ENCODE data around the gene DCDC1.

The DCDC1 gene

GRCh38 chr11:31237819-31238760 lies 131.4 kb downstream of the DCDC1 start:
- DNase-seq (ENCODE audit: low read depth in 2 of 3, low spot score in 2 of 3): no peak

GRCh38 chr11:31236143-31236542 lies 133.4 kb downstream of the DCDC1 start:
- no peak for DNase-seq (ENCODE audit: low read depth in 2 of 3, low spot score in 2 of 3)

- DNase-seq (ENCODE audit: low read depth in 2 of 3, low spot score in 2 of 3): no peak
Measured at GRCh38 chr11:31233425-31233824, 136.1 kb downstream of the DCDC1 start.

GRCh38 chr11:31231601-31232000 lies 137.9 kb downstream of the DCDC1 start:
- no peak for DNase-seq (ENCODE audit: low read depth in 2 of 3, low spot score in 2 of 3)

GRCh38 chr11:31218847-31219246 lies 150.7 kb downstream of the DCDC1 start:
- no peak for DNase-seq (ENCODE audit: low read depth in 2 of 3, low spot score in 2 of 3)

- DNase-seq (ENCODE audit: low read depth in 2 of 3, low spot score in 2 of 3): no peak
Measured at GRCh38 chr11:31214372-31214771, 155.2 kb downstream of the DCDC1 start.

- no peak for DNase-seq (ENCODE audit: low read depth in 2 of 3, low spot score in 2 of 3)
Measured at GRCh38 chr11:31199378-31199777, 170.2 kb downstream of the DCDC1 start.

- DNase-seq (ENCODE audit: low read depth in 2 of 3, low spot score in 2 of 3): no peak
Measured at GRCh38 chr11:31173926-31174680, 195.4 kb downstream of the DCDC1 start.

- no peak for DNase-seq (ENCODE audit: low read depth in 2 of 3, low spot score in 2 of 3)
Measured at GRCh38 chr11:31160504-31161422, 208.8 kb downstream of the DCDC1 start.

GRCh38 chr11:31150841-31151240 lies 218.7 kb downstream of the DCDC1 start:
- no peak for DNase-seq (ENCODE audit: low read depth in 2 of 3, low spot score in 2 of 3)

GRCh38 chr11:31150011-31150410 lies 219.5 kb downstream of the DCDC1 start:
- DNase-seq (ENCODE audit: low read depth in 2 of 3, low spot score in 2 of 3): no peak

- no peak for DNase-seq (ENCODE audit: low read depth in 2 of 3, low spot score in 2 of 3)
Measured at GRCh38 chr11:31141789-31142188, 227.8 kb downstream of the DCDC1 start.

- DNase-seq (ENCODE audit: low read depth in 2 of 3, low spot score in 2 of 3): no peak
Measured at GRCh38 chr11:31139479-31139878, 230.1 kb downstream of the DCDC1 start.

GRCh38 chr11:31132531-31133421 lies 236.8 kb downstream of the DCDC1 start:
- no peak for DNase-seq (ENCODE audit: low read depth in 2 of 3, low spot score in 2 of 3)

- no peak for DNase-seq (ENCODE audit: low read depth in 2 of 3, low spot score in 2 of 3)
Measured at GRCh38 chr11:31131760-31132159, 237.8 kb downstream of the DCDC1 start.

- DNase-seq (ENCODE audit: low read depth in 2 of 3, low spot score in 2 of 3): no peak
Measured at GRCh38 chr11:31127290-31127689, 242.2 kb downstream of the DCDC1 start.

- DNase-seq (ENCODE audit: low read depth in 2 of 3, low spot score in 2 of 3): no peak
Measured at GRCh38 chr11:31120428-31120827, 249.1 kb downstream of the DCDC1 start.

- no peak for DNase-seq (ENCODE audit: low read depth in 2 of 3, low spot score in 2 of 3)
Measured at GRCh38 chr11:31118566-31118965, 251.0 kb downstream of the DCDC1 start.

GRCh38 chr11:31117038-31117437 lies 252.5 kb downstream of the DCDC1 start:
- DNase-seq (ENCODE audit: low read depth in 2 of 3, low spot score in 2 of 3): no peak

- no peak for DNase-seq (ENCODE audit: low read depth in 2 of 3, low spot score in 2 of 3)
Measured at GRCh38 chr11:31114442-31114841, 255.1 kb downstream of the DCDC1 start.
